D721Med (cell line): Measurements from ENCODE around the gene SLC2A11.

ENCODE experiments used
- DNase-seq: peaks from one replicate; pipeline ENCODE4 v3.0.0; 2011; ENCODE audit warnings: low spot score; ENCODE audit not compliant: insufficient read length
- FAIRE-seq: peaks from 2 replicates; lab custom pipeline; 2011; peaks lifted over from hg19 to GRCh38; lab: Jason Lieb, UNC
- TF ChIP-seq, protein P1 (sequence below): IDR thresholded peaks from 2 replicates; pipeline ENCODE4 v1.5.1; 2012; ENCODE audit warnings: mild to moderate bottlenecking, control low read depth; ENCODE audit not compliant: insufficient read depth; ENCODE audit errors: missing control alignments

The SLC2A11 gene

DNA sequence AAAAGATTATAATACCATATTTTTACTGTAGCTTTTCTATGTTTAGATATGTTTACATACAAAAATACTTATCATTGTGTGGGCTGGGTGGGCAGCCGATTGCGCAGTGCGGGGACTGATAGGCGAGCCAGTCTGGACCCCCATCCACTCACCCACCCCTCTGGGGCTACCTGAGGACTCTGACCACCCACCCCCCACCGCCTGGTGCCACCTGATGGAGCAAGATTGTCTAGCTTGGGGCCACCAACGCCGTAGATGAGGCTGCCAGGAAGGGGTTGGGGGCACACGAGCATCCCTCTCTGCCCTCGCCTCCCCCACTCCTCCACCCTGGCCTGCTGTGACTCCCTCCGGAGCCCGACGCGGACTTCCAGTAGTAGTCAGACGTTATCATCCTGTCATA, 68.9 kb downstream of the SLC2A11 start:
- TF ChIP-seq, protein P1, sequence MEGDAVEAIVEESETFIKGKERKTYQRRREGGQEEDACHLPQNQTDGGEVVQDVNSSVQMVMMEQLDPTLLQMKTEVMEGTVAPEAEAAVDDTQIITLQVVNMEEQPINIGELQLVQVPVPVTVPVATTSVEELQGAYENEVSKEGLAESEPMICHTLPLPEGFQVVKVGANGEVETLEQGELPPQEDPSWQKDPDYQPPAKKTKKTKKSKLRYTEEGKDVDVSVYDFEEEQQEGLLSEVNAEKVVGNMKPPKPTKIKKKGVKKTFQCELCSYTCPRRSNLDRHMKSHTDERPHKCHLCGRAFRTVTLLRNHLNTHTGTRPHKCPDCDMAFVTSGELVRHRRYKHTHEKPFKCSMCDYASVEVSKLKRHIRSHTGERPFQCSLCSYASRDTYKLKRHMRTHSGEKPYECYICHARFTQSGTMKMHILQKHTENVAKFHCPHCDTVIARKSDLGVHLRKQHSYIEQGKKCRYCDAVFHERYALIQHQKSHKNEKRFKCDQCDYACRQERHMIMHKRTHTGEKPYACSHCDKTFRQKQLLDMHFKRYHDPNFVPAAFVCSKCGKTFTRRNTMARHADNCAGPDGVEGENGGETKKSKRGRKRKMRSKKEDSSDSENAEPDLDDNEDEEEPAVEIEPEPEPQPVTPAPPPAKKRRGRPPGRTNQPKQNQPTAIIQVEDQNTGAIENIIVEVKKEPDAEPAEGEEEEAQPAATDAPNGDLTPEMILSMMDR, result no peak
- no peak for DNase-seq
- FAIRE-seq, result no peak
